ENCODE data around the gene PDSS2.

PDSS2 gene

GRCh38 chr6:107493158-107494057 is 34.0 kb upstream of the PDSS2 start:
- H3K4me3 ChIP-seq (ENCODE audit: low read depth in 1 of 2, low read length in 2 of 2): 0 out of 4 replicates have a peak overlapping the region, but pooled peaks of 1 of the 2 experiments have one; percentile 6
- peak overlapping the region; percentile 44 for H3K4me2 ChIP-seq (ENCODE audit: insufficient read depth, low read length)
- no peak for TF ChIP-seq CTCF (IDR thresholded peaks at IDR 0.05; ENCODE audit: borderline replicate concordance, extremely low read depth, low read length, poor library complexity, severe bottlenecking)
- TF ChIP-seq EZH2 (IDR thresholded peaks at IDR 0.05; ENCODE audit: borderline replicate concordance, low read depth, low read length, severe bottlenecking): no peak
- DNase-seq (no peak), ATAC-seq (ENCODE audit: insufficient read depth, low read depth) (no peak)
- no peaks in the 10 kb centered on the region for H3K9me3 ChIP-seq (ENCODE audit: insufficient read depth, low read length, severe bottlenecking)
- no peak overlapping the region for H3K9ac ChIP-seq (ENCODE audit: low read depth, low read length)
- peaks cover 9% of the 10 kb centered on the region for H3K27me3 ChIP-seq (ENCODE audit: insufficient read depth, low read length, poor library complexity)
- H3K79me2 ChIP-seq (ENCODE audit: insufficient read depth, low read length): peaks cover 27% of the 10 kb centered on the region
- H2AFZ ChIP-seq (ENCODE audit: low read depth, low read length): no peak overlapping the region
- peaks cover 31% of the 10 kb centered on the region for H3K4me1 ChIP-seq (ENCODE audit: insufficient read depth, low read length)
- H4K20me1 ChIP-seq (ENCODE audit: insufficient read depth, low read length): no peaks in the 10 kb centered on the region
- H3K36me3 ChIP-seq (ENCODE audit: insufficient read depth, low read length): 0 out of 2 replicates have a peak, but pooled peaks cover 5% of the 10 kb centered on the region
- H3K27ac ChIP-seq (ENCODE audit: low read length): no peak overlapping the region

- H3K4me1 ChIP-seq (ENCODE audit: insufficient read depth, low read length): peaks cover 37% of the 10 kb centered on the region
- DNase-seq: no peak
- H3K79me2 ChIP-seq (ENCODE audit: insufficient read depth, low read length): peaks cover 26% of the 10 kb centered on the region
These were observed 32.6 kb upstream of the PDSS2 start for GRCh38 chr6:107491760-107492660.

GRCh38 chr6:107491138-107491609 is 31.8 kb upstream of the PDSS2 start:
- peaks cover 27% of the 10 kb centered on the region for H3K27me3 ChIP-seq (ENCODE audit: insufficient read depth, low read length, poor library complexity)
- no peak for ATAC-seq (ENCODE audit: insufficient read depth, low read depth)
- peaks cover 20% of the 10 kb centered on the region for H3K79me2 ChIP-seq (ENCODE audit: insufficient read depth, low read length)

More at GRCh38 chr6:107491760-107492660, 32.6 kb upstream of the PDSS2 start:
- Histone ChIP-seq H3K4me2 (ENCODE audit: insufficient read depth, low read length) (peak overlapping the region; percentile 93), H2AFZ (ENCODE audit: low read depth, low read length) (no peak overlapping the region), H3K4me3 (ENCODE audit: low read depth in 1 of 2, low read length in 2 of 2) (peak overlapping the region in 1 of 2 experiments; percentile 59; a peak in 3 of 4 replicates), H3K36me3 (ENCODE audit: insufficient read depth, low read length) (0 out of 2 replicates have a peak, but pooled peaks cover 5% of the 10 kb centered on the region), H4K20me1 (ENCODE audit: insufficient read depth, low read length) (no peaks in the 10 kb centered on the region), H3K9ac (ENCODE audit: low read depth, low read length) (peak overlapping the region; percentile 77), H3K9me3 (ENCODE audit: insufficient read depth, low read length, severe bottlenecking) (no peaks in the 10 kb centered on the region), H3K27me3 (ENCODE audit: insufficient read depth, low read length, poor library complexity) (peaks cover 22% of the 10 kb centered on the region), H3K27ac (ENCODE audit: low read length) (no peak overlapping the region)
- no peak for TF ChIP-seq CTCF (IDR thresholded peaks at IDR 0.05; ENCODE audit: borderline replicate concordance, extremely low read depth, low read length, poor library complexity, severe bottlenecking)
- TF ChIP-seq EZH2 (IDR thresholded peaks at IDR 0.05; ENCODE audit: borderline replicate concordance, low read depth, low read length, severe bottlenecking): no peak
- ATAC-seq (ENCODE audit: insufficient read depth, low read depth): no peak

More at GRCh38 chr6:107491138-107491609, 31.8 kb upstream of the PDSS2 start:
- Histone ChIP-seq H4K20me1 (ENCODE audit: insufficient read depth, low read length) (no peaks in the 10 kb centered on the region), H3K4me2 (ENCODE audit: insufficient read depth, low read length) (peak overlapping the region; percentile 93), H2AFZ (ENCODE audit: low read depth, low read length) (no peak overlapping the region; the same call in 1 of the 2 replicates), H3K4me1 (ENCODE audit: insufficient read depth, low read length) (peaks cover 37% of the 10 kb centered on the region), H3K27ac (ENCODE audit: low read length) (no peak overlapping the region), H3K9ac (ENCODE audit: low read depth, low read length) (peak overlapping the region; percentile 77), H3K4me3 (ENCODE audit: low read depth in 1 of 2, low read length in 2 of 2) (peak overlapping the region; percentile 59 to 95; a peak in 3 of 4 replicates), H3K9me3 (ENCODE audit: insufficient read depth, low read length, severe bottlenecking) (no peaks in the 10 kb centered on the region), H3K36me3 (ENCODE audit: insufficient read depth, low read length) (0 out of 2 replicates have a peak, but pooled peaks cover 2% of the 10 kb centered on the region)
- DNase-seq: peak; percentile 6
- TF ChIP-seq CTCF (IDR thresholded peaks at IDR 0.05; ENCODE audit: borderline replicate concordance, extremely low read depth, low read length, poor library complexity, severe bottlenecking) (no peak), EZH2 (IDR thresholded peaks at IDR 0.05; ENCODE audit: borderline replicate concordance, low read depth, low read length, severe bottlenecking) (no peak)
